HG03135 (cell line): ENCODE results near the gene ALG9.
A peak's percentile ranks its signal among the peaks of the same experiment; 100 is the strongest.

Source experiments
- ATAC-seq: cut with Tn5 transposase; IDR thresholded peaks from one replicate; pipeline ENCODE4 v1.9.1; 2021; ENCODE audit warnings: mild to moderate bottlenecking, moderate library complexity; ENCODE audit not compliant: unreplicated experiment

Gene ALG9

GRCh38 chr11:111836721-111837120, 34.7 kb downstream of the ALG9 start:
- ATAC-seq = peak; percentile 79

GRCh38 chr11:111836162-111836561, 35.2 kb downstream of the ALG9 start:
- ATAC-seq = no peak

- no peak for ATAC-seq
Measured at GRCh38 chr11:111835665-111836064, 35.7 kb downstream of the ALG9 start.

- no peak for ATAC-seq
Measured at GRCh38 chr11:111834432-111835163, 36.8 kb downstream of the ALG9 start.

- ATAC-seq = no peak
Measured at GRCh38 chr11:111833524-111833923, 37.9 kb downstream of the ALG9 start.

- ATAC-seq = peak; percentile 73
Measured at GRCh38 chr11:111829185-111829968, 42.0 kb downstream of the ALG9 start.

- ATAC-seq = no peak
Measured at GRCh38 chr11:111826322-111826950, 44.9 kb downstream of the ALG9 start.

GRCh38 chr11:111823629-111824028, 47.8 kb downstream of the ALG9 start:
- no peak for ATAC-seq

- no peak for ATAC-seq
Measured at GRCh38 chr11:111823131-111823530, 48.2 kb downstream of the ALG9 start.

GRCh38 chr11:111819829-111820237, 51.5 kb downstream of the ALG9 start:
- ATAC-seq = no peak

- no peak for ATAC-seq
Measured at GRCh38 chr11:111819161-111819828, 52.1 kb downstream of the ALG9 start.

- ATAC-seq = no peak
Measured at GRCh38 chr11:111815489-111815888, 55.9 kb downstream of the ALG9 start.

GRCh38 chr11:111814557-111815320, 56.6 kb downstream of the ALG9 start:
- ATAC-seq = no peak

- no peak for ATAC-seq
Measured at GRCh38 chr11:111814106-111814505, 57.3 kb downstream of the ALG9 start.

- ATAC-seq = no peak
Measured at GRCh38 chr11:111812211-111812610, 59.2 kb downstream of the ALG9 start.

- ATAC-seq = no peak
Measured at GRCh38 chr11:111811445-111811844, 59.9 kb downstream of the ALG9 start.

- no peak for ATAC-seq
Measured at GRCh38 chr11:111808834-111809233, 62.5 kb downstream of the ALG9 start.

- ATAC-seq = no peak
Measured at GRCh38 chr11:111808063-111808588, 63.3 kb downstream of the ALG9 start.

GRCh38 chr11:111807076-111807475, 64.3 kb downstream of the ALG9 start:
- ATAC-seq = no peak

- no peak for ATAC-seq
Measured at GRCh38 chr11:111801135-111801534, 70.2 kb downstream of the ALG9 start.
